OCI-LY7 (cell line): ENCODE data around the gene TMEM135. TPM values are rescaled to one million over a fixed set of nuclear protein-coding genes. Genes with fewer than 3 reads are reported as not detected.

Source experiments
- BruUV-seq: library from RNA; stranded (reverse); fragments of 400-500 nt; replicated peaks from 2 replicates; lab custom pipeline; 2021; lab: Mats Ljungman, UMichigan
- CTCF ChIA-PET: fragments of 300-600 bp; sonication (Branson Sonifier 250); formaldehyde crosslinking; loops from one replicate; lab custom pipeline; 2022; ENCODE audit warnings: antibody characterized with exemption; ENCODE audit not compliant: unreplicated experiment; lab: Charles Lee
- POLR2A ChIA-PET: fragments of 300-600 bp; sonication (Branson Sonifier 250); formaldehyde crosslinking; loops from one replicate; lab custom pipeline; 2022; ENCODE audit warnings: antibody characterized with exemption; lab: Charles Lee
- DNase-seq: peaks from one replicate; pipeline ENCODE4 v3.0.0-alpha.2; 2015; ENCODE audit warnings: low spot score
- H2AFZ ChIP-seq: fragments of 200-600 bp; sonication (generic), shearing (Covaris generic); 2 replicates; pipeline ENCODE4 v1.6.1; 2014; ENCODE audit warnings: mild to moderate bottlenecking, antibody characterized with exemption, low read length, moderate library complexity
- H3K27ac ChIP-seq: fragments of 200-600 bp; sonication (generic); 2 replicates; pipeline ENCODE4 v1.5.1; 2014; ENCODE audit warnings: mixed run types, low read depth, mild to moderate bottlenecking, moderate library complexity, low read length, inconsistent platforms; ENCODE audit not compliant: poor library complexity, severe bottlenecking
- H3K36me3 ChIP-seq: fragments of 200-600 bp; sonication (generic); 2 replicates; pipeline ENCODE4 v1.6.1; 2014; ENCODE audit warnings: mild to moderate bottlenecking, antibody characterized with exemption, low read length, moderate library complexity, mixed read lengths; ENCODE audit not compliant: insufficient read depth
- H3K4me1 ChIP-seq: fragments of 200-600 bp; sonication (generic); 2 replicates; pipeline ENCODE4 v1.5.1; 2014; ENCODE audit warnings: mild to moderate bottlenecking, low read length; ENCODE audit not compliant: insufficient read depth, poor library complexity, severe bottlenecking
- H3K4me2 ChIP-seq: fragments of 200-600 bp; sonication (generic); 2 replicates; pipeline ENCODE4 v1.6.1; 2014; ENCODE audit warnings: mild to moderate bottlenecking, low read length
- H3K4me3 ChIP-seq: fragments of 200-600 bp; sonication (generic); 2 replicates; pipeline ENCODE4 v1.5.1; 2014; ENCODE audit warnings: mild to moderate bottlenecking, low read depth, low read length; ENCODE audit not compliant: poor library complexity, severe bottlenecking
- H3K79me2 ChIP-seq: fragments of 200-600 bp; sonication (generic); 2 replicates; pipeline ENCODE4 v1.6.1; 2016; ENCODE audit warnings: low read depth, mild to moderate bottlenecking, low read length, moderate library complexity, mixed read lengths; ENCODE audit not compliant: insufficient read depth
- H3K9me2 ChIP-seq: fragments of 200-600 bp; sonication (generic); 2 replicates; pipeline ENCODE4 v1.6.1; 2016; ENCODE audit warnings: mild to moderate bottlenecking, low read length, mixed read lengths; ENCODE audit not compliant: insufficient read depth
- H3K9me3 ChIP-seq: fragments of 200-600 bp; sonication (generic); 2 replicates; pipeline ENCODE4 v1.6.1; 2014; ENCODE audit warnings: mild to moderate bottlenecking, mixed run types, low read length, mixed read lengths
- H4K20me1 ChIP-seq: fragments of 200-600 bp; sonication (generic); 2 replicates; pipeline ENCODE4 v1.6.1; 2014; ENCODE audit warnings: mild to moderate bottlenecking, antibody characterized with exemption, low read length, moderate library complexity, mixed read lengths; ENCODE audit not compliant: insufficient read depth
- EZH2phosphoT487 ChIP-seq: fragments of 200-600 bp; sonication (generic); IDR thresholded peaks from 2 replicates; pipeline ENCODE4 v1.6.1; 2018; ENCODE audit warnings: low read depth, borderline replicate concordance, mild to moderate bottlenecking, mixed run types, antibody characterized with exemption, low read length, moderate library complexity, mixed read lengths
- intact Hi-C: fragments of 100-400 bp; cut with micrococcal nuclease; formaldehyde crosslinking; loops from one replicate; pipeline ENCODE4 v1.10.0; 2022; ENCODE audit not compliant: unreplicated experiment
- total RNA-seq, 2 experiments: library from RNA; depleted of rRNA in 1 of 2; stranded (reverse); fragments of >200 nt in 1 of 2; shearing (Covaris generic) in 1 of 2; gene quantifications; 2 replicates each; pipeline ENCODE4 v1.2.3, GENCODE V29; 2014 to 2022
- TF ChIP-seq, protein P1 (sequence below): fragments of 200-600 bp; sonication (generic); conservative IDR thresholded peaks from 2 replicates; pipeline ENCODE4 v1.5.1; 2014; ENCODE audit warnings: mild to moderate bottlenecking, antibody characterized with exemption, low read length, moderate library complexity, mixed read lengths

TMEM135 gene
- total RNA-seq, 2 experiments from 2014 or later: 14.5 to 56.4 TPM

- no TSS peak for BruUV-seq
- Histone ChIP-seq H4K20me1 (no peaks in the 10 kb centered on the region), H3K4me3 (no peak overlapping the region), H3K27ac (no peak overlapping the region), H3K36me3 (peaks cover 12% of the 10 kb centered on the region), H3K4me1 (no peaks in the 10 kb centered on the region), H3K79me2 (no peaks in the 10 kb centered on the region), H3K9me3 (peaks cover 5% of the 10 kb centered on the region; the same call in 1 of the 2 replicates), H2AFZ (no peak overlapping the region), H3K9me2 (no peaks in the 10 kb centered on the region), H3K4me2 (no peak overlapping the region)
- ChIA-PET CTCF (no interaction called here), POLR2A (no interaction called here)
- no peak for DNase-seq
- intact Hi-C loops: no loop called here
- TF ChIP-seq EZH2phosphoT487: no peak
- TF ChIP-seq, protein P1, sequence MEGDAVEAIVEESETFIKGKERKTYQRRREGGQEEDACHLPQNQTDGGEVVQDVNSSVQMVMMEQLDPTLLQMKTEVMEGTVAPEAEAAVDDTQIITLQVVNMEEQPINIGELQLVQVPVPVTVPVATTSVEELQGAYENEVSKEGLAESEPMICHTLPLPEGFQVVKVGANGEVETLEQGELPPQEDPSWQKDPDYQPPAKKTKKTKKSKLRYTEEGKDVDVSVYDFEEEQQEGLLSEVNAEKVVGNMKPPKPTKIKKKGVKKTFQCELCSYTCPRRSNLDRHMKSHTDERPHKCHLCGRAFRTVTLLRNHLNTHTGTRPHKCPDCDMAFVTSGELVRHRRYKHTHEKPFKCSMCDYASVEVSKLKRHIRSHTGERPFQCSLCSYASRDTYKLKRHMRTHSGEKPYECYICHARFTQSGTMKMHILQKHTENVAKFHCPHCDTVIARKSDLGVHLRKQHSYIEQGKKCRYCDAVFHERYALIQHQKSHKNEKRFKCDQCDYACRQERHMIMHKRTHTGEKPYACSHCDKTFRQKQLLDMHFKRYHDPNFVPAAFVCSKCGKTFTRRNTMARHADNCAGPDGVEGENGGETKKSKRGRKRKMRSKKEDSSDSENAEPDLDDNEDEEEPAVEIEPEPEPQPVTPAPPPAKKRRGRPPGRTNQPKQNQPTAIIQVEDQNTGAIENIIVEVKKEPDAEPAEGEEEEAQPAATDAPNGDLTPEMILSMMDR: no peak
Measured at GRCh38 chr11:87181143-87181542, 143.4 kb downstream of the TMEM135 start.

GRCh38 chr11:87185228-87185627 is 147.5 kb downstream of the TMEM135 start:
- POLR2A ChIA-PET: interaction anchor here (1.5 kb wide), 1 partner anchor 9 kb away, joined by 4 read pairs; no protein-coding TSS in a partner anchor
- TF ChIP-seq EZH2phosphoT487: no peak
- intact Hi-C loops: no loop called here

GRCh38 chr11:87187076-87187475 is 149.3 kb downstream of the TMEM135 start:
- H2AFZ ChIP-seq: no peak overlapping the region
- no peaks in the 10 kb centered on the region for H3K79me2 ChIP-seq
- no peaks in the 10 kb centered on the region for H4K20me1 ChIP-seq
- H3K4me2 ChIP-seq: no peak overlapping the region
- intact Hi-C loops: no loop called here
- BruUV-seq: no TSS peak
- no peak for DNase-seq
- ChIA-PET CTCF (no interaction called here), POLR2A (interaction anchor here (0.6 kb wide), 2 partner anchors 13 to 24 kb away, joined by 3 read pairs; no protein-coding TSS in a partner anchor)
- H3K9me3 ChIP-seq: no peaks in the 10 kb centered on the region
- H3K4me1 ChIP-seq: no peaks in the 10 kb centered on the region
- no peak overlapping the region for H3K27ac ChIP-seq
- H3K9me2 ChIP-seq: no peaks in the 10 kb centered on the region
- H3K36me3 ChIP-seq: no peaks in the 10 kb centered on the region
- TF ChIP-seq EZH2phosphoT487: no peak
- TF ChIP-seq, protein P1: no peak
- no peak overlapping the region for H3K4me3 ChIP-seq

More at GRCh38 chr11:87185228-87185627, 147.5 kb downstream of the TMEM135 start:
- no peak for DNase-seq
- Histone ChIP-seq H2AFZ (no peak overlapping the region), H3K4me1 (no peaks in the 10 kb centered on the region), H3K4me3 (no peak overlapping the region), H3K79me2 (no peaks in the 10 kb centered on the region), H4K20me1 (no peaks in the 10 kb centered on the region), H3K9me2 (no peaks in the 10 kb centered on the region), H3K27ac (no peak overlapping the region), H3K4me2 (no peak overlapping the region), H3K36me3 (no peaks in the 10 kb centered on the region), H3K9me3 (no peaks in the 10 kb centered on the region)
- BruUV-seq: no TSS peak
- CTCF ChIA-PET: no interaction called here
